ENCODE results near the gene CAMK2N1. TPM values are rescaled to one million over a fixed set of nuclear protein-coding genes. Genes with fewer than 3 reads are reported as not detected.
A peak's percentile ranks its signal among the peaks of the same experiment; 100 is the strongest.

The CAMK2N1 gene
- total RNA-seq, 1 experiment from 2014 or later: 4.4 TPM

- H3K9me3 ChIP-seq (ENCODE audit: control insufficient read depth, insufficient read depth, low read depth, low read length): no peaks in the 10 kb centered on the region
- DNase-seq (ENCODE audit: low read depth, low spot score) (no peak), ATAC-seq (peak; percentile 61)
- in situ Hi-C loops (cut with HindIII; ENCODE audit: low pct_unique_long_range_greater_than_20kb, low sequenced_read_pairs) (no loop called here), intact Hi-C loops (cut with micrococcal nuclease; ENCODE audit: unreplicated experiment) (no loop called here)
- H3K4me1 ChIP-seq (ENCODE audit: control insufficient read depth, insufficient read depth, low read length): peaks cover 13% of the 10 kb centered on the region
- H3K36me3 ChIP-seq (ENCODE audit: control insufficient read depth, insufficient read depth, low read length): no peaks in the 10 kb centered on the region
- no peak overlapping the region for H3K27ac ChIP-seq (ENCODE audit: low read length)
- ChIA-PET POLR2A (no interaction called here), CTCF (no interaction called here)
- H3K4me3 ChIP-seq (ENCODE audit: low read depth in 2 of 2, low read length in 2 of 2): peak overlapping the region; percentile 4 to 41; a peak in 2 of 4 replicates
- no peaks in the 10 kb centered on the region for H3K27me3 ChIP-seq (ENCODE audit: control insufficient read depth, insufficient read depth, low read length)
- no TSS peak for BruUV-seq (replicated peaks)
- TF ChIP-seq POLR2AphosphoS5 (IDR thresholded peaks at IDR 0.05; ENCODE audit: low read depth, low read length) (no peak), REST (IDR thresholded peaks at IDR 0.05; ENCODE audit: insufficient read depth in 1 of 2, low read depth in 2 of 2, low read length in 1 of 2) (no peak), SIN3A (IDR thresholded peaks at IDR 0.05; ENCODE audit: borderline replicate concordance, insufficient read depth, low read depth, low read length) (no peak), CTCF (IDR thresholded peaks at IDR 0.05) (no peak), TCF7L2 (IDR thresholded peaks at IDR 0.05; ENCODE audit: low read depth, low read length) (no peak)
These were observed 9.6 kb downstream of the CAMK2N1 start for GRCh38 chr1:20476265-20477038.

- DNase-seq (ENCODE audit: low read depth, low spot score) (no peak), ATAC-seq (no peak)
- Histone ChIP-seq H3K9me3 (ENCODE audit: control insufficient read depth, insufficient read depth, low read depth, low read length) (no peaks in the 10 kb centered on the region), H3K27ac (ENCODE audit: low read length) (no peak overlapping the region), H3K4me3 (ENCODE audit: low read depth in 2 of 2, low read length in 2 of 2) (no peak overlapping the region), H3K4me1 (ENCODE audit: control insufficient read depth, insufficient read depth, low read length) (peaks cover 17% of the 10 kb centered on the region), H3K27me3 (ENCODE audit: control insufficient read depth, insufficient read depth, low read length) (peaks cover 2% of the 10 kb centered on the region; the same call in 1 of the 2 replicates), H3K36me3 (ENCODE audit: control insufficient read depth, insufficient read depth, low read length) (no peaks in the 10 kb centered on the region)
- ChIA-PET POLR2A (no interaction called here), CTCF (no interaction called here)
- TF ChIP-seq POLR2AphosphoS5 (IDR thresholded peaks at IDR 0.05; ENCODE audit: low read depth, low read length): no peak
- TF ChIP-seq SIN3A (IDR thresholded peaks at IDR 0.05; ENCODE audit: borderline replicate concordance, insufficient read depth, low read depth, low read length): no peak
- TF ChIP-seq REST (IDR thresholded peaks at IDR 0.05; ENCODE audit: insufficient read depth in 1 of 2, low read depth in 2 of 2, low read length in 1 of 2): no peak
- no peak for TF ChIP-seq CTCF (IDR thresholded peaks at IDR 0.05)
- TF ChIP-seq TCF7L2 (IDR thresholded peaks at IDR 0.05; ENCODE audit: low read depth, low read length): no peak
- in situ Hi-C loops (cut with HindIII; ENCODE audit: low pct_unique_long_range_greater_than_20kb, low sequenced_read_pairs) (no loop called here), intact Hi-C loops (cut with micrococcal nuclease; ENCODE audit: unreplicated experiment) (no loop called here)
- no TSS peak for BruUV-seq (replicated peaks)
These were observed 11.0 kb downstream of the CAMK2N1 start for GRCh38 chr1:20474996-20475395.

Data from Panc1 (cell line).